Measurements from ENCODE around the gene NDFIP1. TPM values are rescaled to one million over a fixed set of nuclear protein-coding genes. Genes with fewer than 3 reads are reported as not detected.
"Not testable (repeated sequence)": the region's sequence is repeated elsewhere in the genome, so short reads cannot be mapped to it uniquely, and the experiment has no call there.

The NDFIP1 gene
- total RNA-seq = 30.7 TPM

DNA sequence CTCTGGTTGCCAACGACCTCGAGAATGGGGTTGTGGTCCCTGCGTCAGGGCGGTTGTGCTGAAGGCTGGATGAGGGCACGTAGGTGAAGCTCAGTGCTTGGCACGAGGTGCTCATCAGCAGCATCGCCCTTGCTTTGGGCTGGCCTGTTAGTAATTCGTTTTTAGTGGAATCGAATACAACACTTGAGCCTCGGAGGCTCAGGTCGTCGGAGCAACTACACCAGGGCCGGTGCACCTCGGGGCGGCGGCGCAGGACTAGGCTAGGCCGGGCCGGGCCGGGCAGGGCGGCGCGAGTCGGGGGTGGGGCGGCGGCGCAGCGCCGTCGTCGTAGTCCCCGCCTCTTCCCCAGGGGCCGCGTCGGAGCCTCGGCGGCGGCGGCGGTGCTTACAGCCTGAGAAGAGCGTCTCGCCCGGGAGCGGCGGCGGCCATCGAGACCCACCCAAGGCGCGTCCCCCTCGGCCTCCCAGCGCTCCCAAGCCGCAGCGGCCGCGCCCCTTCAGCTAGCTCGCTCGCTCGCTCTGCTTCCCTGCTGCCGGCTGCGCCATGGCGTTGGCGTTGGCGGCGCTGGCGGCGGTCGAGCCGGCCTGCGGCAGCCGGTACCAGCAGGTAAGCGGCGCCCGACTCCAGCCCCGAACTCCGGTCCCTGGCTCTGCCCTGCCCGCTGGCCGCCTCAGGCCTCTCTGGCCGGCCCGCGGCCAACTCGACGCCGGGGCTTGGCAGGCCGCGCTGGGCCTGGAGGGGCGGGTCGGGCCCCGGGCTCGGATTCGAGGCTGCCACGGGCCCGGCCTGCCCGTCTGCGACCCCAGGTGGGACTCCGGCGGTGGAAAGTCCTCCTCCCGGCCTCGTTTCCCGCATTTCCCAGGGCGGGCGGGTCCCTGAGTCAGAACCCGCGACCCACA, at the start of gene NDFIP1:
TSS of gene NDFIP1 (plus strand) at position 348 of the 899 bp plus-strand sequence. CDS start at position 544, 196 bp downstream.
- ATAC-seq = peak; percentile 99

GRCh38 chr5:142059304-142059940, 49.2 kb upstream of the NDFIP1 start:
- no peak for ATAC-seq

- no peak for ATAC-seq
Observed at GRCh38 chr5:142063376-142063775, 45.2 kb upstream of the NDFIP1 start.

DNA sequence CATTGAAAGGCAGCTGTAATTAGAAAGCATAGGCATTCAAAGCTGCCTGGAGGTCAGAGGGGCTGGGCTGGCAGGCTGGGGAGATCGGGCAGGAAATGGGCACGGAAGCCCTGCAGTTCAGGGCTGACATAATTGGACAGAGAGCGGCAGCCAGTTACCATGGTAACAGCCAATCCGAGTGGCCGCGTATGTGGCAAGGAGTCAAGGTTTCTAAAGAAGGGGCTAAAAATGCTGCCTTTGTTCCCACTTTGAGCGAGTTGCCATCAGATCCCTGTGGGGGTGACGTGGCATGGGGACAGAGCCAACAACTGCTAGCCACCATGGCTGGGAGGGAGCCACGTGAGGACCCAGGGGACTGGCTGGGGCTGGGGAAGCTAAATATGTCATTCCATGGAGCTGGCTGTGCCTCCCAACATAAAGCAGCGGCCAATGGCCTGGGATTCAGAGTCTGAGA, 44.7 kb upstream of the NDFIP1 start:
- ATAC-seq = peak; percentile 15

DNA sequence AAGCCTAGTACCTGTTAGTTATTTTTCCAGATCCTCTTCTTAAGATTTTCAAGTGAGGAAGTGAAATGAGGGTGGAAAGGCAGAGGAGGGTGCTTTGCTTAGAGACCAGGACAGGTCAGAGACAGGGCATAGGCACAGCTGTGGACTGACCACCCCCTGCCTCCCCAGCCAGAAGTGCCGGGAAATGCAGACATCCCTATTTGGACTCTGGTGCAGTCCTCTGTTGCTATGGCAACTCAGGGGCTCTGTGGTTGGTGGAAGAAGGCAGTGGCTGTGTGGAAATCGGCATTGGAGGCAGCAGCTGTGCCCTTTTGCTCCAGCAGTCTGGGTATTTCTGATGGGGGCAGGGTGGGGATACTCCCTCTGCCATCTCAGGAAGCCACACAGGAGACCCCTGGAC, 43.3 kb upstream of the NDFIP1 start:
- peak; percentile 13 for ATAC-seq

DNA sequence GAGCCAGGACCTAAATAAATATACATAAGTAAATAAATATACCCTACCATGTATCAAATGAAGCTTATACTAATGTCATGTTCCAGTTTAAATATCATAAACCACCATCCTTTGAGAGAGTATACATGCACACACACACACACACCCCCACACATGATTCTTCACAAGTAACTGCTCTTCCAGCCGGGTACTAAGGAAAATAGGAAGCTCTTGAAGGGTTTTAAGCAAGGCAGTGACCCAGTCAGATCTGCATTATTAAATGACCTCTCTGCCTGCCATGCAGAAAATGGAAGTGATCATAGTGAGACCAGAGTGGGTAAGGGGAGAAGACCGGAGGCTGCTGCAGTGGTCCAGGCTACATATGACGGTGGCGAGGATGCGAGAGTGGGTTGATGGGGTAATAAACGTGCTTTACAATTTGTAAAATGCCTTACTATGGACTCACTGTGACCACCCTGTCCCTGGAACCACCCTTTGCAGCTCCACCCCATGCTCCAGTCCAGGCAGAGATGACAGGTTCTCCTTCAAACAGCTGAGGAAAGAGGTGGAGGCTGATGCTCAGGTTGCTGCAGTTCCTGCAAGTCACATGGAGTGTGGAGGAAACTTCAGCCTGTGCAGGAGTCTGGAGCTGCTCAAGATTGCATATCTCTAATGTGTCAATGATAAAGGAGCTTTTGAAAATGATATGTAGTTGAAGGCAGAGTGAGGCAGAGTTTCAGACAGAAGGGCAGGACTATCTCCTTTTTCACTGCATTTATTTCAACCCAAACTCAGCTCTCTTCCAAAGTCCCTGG, 38.8 kb upstream of the NDFIP1 start:
- no peak for ATAC-seq

DNA sequence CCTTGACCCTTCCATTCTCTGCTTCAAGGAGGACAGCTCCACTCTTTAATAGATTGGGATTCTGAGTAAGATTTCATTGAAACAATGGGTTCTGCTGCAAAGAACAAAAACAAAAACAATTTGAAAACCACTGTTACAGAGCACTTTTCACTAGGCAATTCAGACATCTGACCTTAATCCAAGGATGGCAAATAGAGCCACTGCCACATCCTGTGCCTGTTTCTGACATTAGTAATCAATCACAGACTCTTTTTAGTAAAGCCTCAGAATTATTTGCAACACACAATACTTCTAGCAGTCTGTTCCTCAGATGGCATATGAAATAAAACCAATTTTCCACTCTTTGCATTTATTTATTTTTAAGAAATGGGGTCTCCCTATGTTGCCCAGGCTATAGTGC, 37.8 kb upstream of the NDFIP1 start:
- ATAC-seq = no peak

GRCh38 chr5:142072488-142072887, 36.1 kb upstream of the NDFIP1 start:
- ATAC-seq = no peak

DNA sequence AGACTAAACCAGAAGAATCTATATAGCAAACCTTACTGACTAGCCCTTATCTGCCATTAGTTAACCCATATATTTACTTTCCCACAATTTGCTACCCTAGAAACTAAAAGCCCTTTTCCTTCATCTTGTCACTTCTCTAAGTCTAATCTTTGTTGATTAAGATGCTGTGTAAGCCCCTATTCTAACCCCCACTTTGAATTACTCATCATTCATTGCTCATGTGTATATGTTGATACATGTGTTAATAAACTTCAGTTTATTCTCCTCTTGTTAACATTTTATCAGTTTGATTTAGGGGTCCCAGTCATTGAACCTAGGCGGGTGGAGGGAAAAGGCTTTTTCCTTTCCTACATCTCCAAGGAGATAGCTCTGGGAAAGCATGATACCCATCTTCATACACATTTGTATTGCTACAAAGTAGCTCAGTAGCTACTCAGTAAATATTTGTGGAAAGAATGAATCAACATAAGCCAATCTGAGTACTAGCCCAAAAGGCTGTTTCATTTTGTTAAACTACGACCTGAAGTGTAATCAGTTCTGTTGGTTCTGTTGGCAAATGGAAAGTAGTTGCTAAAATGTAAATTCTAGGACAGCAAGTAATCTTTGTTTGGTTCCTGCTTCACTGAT, 35.1 kb upstream of the NDFIP1 start:
- ATAC-seq = no peak

DNA sequence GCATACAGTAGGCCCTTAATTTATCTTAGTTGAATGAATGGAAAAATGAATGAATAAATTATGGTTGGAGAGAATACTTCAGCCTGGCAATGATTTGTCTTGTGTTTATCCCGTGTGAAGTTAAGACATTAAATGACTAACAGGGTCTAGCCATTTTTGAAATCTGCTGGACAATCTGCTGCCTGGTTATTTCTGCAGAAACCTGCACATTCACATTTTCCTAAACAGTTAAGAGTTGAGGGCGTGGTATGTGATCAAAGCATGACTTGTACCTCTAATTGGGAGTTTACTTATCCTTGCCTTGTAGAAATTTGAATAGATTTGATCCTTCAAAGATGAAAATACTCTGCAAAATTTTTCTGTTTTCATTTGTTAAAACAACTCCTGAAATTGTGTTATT, 34.6 kb upstream of the NDFIP1 start:
- no peak for ATAC-seq

DNA sequence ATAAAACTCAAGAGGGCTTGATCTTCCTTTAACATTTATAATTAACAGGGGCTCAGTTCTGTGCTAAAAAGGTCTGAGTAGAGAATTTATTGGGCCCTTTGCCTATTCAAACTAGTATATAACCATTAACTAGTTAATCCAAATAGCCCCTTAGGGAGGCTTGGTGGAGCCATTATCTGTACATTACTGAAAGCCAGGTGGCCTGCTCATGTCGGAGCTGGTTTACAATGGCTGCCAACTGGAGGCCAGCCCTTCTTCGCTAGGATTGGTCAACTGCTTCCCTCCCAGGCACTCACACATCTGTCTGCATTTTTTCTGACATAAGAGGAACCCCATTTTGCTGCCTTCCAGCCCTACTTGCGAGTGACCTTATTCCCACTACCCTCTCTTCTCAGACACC, 30.4 kb upstream of the NDFIP1 start:
- no peak for ATAC-seq

GRCh38 chr5:142078706-142079105, 29.9 kb upstream of the NDFIP1 start:
- no peak for ATAC-seq

GRCh38 chr5:142079306-142079721, 29.3 kb upstream of the NDFIP1 start:
- ATAC-seq = no peak

- no peak for ATAC-seq
Observed at GRCh38 chr5:142080248-142080647, 28.3 kb upstream of the NDFIP1 start.

DNA sequence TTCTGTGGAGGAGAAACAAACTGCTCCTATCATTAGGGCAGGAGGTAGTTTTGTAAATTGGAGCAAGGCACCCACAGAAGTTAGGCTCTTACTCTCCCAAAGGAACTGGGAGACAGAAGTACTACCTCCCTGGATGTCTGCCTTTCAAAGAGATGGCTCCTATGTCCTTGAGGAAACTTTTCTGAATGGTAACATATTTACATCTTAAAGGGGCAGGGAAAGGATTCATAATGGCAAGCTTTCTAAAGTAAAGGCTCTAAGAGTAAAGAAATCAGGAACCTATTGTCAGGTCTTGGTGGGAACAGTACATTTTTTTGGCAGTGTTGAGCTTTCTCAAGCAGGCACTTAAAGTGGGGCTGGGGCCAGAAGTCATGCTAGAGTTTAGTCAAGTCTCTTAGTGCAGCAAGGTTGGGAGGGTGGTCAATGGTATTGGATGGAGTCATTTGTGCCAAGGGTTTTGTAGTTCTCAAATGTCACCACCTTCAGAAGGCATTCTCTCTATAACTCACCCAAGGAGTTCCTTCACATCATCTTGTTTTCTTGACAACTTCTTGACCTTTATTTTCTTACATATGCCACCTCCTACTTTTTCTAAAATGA, 26.3 kb upstream of the NDFIP1 start:
- ATAC-seq = no peak

DNA sequence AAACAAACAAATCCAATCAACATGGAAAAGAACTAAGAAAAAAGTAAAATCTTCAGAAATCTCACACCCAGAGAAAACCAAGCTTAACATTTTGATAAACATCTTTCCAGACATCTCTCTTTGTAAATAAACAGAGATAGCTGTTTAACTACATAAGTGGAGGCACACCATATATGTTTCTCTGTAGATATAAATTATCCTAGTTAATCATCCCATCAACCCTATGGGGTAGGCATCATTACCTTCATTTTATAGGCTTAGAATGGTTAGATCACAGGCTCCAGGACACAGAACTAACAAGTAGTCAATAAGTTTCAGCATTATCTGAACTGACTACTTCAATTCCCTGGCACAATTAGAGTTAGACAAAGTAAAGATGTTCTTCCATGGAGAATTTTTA, 22.4 kb upstream of the NDFIP1 start:
- no peak for ATAC-seq

DNA sequence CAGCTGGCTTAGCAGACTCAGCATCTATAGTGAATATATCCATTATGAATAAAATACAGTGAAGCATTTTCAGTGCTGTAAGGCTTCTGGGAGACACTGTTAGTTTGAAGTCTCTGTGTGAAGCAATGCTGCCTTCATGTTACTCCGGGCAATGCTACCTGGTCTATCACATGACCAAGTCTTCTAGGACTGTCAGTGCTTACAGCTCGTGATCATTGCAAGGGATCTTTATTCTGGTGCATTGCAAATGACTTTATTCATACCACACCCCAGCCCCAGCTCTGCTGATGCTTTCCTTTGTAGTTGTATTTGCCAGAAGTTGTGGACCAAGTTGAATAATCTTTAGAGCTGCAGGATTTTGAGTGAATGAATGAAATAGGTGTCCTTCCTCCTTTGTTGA, 21.9 kb upstream of the NDFIP1 start:
- ATAC-seq = no peak

GRCh38 chr5:142087920-142088679, 20.5 kb upstream of the NDFIP1 start:
- ATAC-seq = no peak

DNA sequence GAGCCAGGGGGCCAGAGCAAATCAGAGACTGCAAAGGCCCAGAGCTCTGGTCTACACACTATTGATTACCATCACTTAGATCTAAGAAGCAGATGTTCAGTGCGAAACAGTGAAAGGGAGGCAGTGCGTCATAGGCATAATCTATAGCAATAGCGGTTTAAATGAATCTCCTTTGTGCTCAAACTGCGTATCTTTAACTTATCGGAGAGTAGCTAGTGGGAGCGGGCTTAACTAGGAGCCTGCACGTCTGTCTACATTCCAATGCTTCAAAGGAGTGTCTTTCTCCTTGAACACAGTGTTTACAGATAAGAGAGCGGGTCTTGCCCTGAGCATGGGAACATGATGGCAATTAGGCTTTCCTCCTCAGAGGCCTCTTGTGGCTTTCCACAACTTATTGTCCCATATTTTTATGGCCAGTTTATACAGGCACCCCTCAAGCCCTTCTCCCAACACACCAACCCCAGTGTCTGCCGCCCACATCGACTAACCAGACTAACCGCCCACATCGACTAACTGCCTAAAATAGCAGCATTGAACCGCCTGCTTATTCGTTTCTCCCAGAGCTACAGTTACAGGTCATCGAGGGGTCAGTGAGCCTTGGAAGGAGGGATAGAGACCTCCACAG, 19.6 kb upstream of the NDFIP1 start:
- not testable (repeated sequence) for ATAC-seq

- no peak for ATAC-seq
Observed at GRCh38 chr5:142091012-142091411, 17.6 kb upstream of the NDFIP1 start.

DNA sequence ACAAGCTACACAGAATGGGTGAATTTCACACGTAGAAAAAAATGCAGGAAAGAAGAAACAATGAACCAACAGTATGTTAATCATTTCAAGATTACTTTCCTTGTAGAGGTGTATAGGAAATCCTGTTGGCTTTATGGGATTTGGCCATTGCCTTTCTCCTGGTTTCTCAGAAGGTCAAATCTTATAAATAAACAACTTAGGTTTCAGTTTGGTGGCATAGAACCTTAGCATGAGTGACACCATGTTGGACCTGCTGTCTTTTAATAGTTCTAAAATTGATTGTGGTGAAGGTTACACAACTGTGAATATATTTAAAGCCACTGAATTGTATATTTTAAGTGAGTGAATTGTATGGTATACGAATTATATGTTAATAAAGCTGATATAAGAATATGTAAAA, 16.7 kb upstream of the NDFIP1 start:
- ATAC-seq = no peak

Measured in esophagus mucosa (tissue), 1 donor.